ENCODE measurements around the gene MYOZ3.

Gene MYOZ3

DNA sequence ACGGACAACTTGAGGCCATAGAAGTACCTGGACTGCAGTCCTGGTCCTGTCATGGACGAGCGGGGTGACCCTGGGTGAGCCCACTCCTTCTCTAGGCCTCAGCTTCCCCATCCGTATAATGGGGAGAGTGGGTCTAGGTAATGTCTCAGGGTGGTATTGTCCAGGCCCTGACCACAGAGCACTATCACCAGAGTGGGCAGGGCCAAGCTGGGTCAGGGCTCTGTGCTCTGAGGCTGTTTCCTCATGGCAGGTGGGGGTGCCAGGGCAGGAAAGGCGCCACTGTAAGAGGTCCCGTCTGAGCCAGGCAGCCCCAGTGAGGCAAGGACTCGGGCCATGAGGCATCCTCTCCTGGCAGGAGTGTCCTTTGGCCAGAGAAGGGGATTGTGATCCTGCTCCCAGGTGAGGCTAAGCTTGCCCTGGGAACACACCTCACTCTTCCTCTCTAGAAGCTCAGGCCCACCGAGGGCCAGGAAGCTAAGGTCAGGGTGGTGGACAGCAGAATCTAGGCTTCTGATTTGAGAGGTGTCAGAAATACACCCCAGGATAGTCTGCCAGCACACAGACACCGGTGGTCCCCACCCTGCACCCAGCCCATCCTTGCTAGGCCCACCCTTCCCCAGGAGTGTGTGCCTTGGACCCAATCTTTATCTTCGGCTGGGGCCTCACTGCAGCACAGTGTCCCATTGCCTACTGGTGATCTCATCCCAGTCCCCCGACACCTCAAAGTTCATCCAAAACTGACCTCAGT lies 1.5 kb upstream of the MYOZ3 start:
- no peak for DNase-seq (ENCODE audit: low spot score)

DNA sequence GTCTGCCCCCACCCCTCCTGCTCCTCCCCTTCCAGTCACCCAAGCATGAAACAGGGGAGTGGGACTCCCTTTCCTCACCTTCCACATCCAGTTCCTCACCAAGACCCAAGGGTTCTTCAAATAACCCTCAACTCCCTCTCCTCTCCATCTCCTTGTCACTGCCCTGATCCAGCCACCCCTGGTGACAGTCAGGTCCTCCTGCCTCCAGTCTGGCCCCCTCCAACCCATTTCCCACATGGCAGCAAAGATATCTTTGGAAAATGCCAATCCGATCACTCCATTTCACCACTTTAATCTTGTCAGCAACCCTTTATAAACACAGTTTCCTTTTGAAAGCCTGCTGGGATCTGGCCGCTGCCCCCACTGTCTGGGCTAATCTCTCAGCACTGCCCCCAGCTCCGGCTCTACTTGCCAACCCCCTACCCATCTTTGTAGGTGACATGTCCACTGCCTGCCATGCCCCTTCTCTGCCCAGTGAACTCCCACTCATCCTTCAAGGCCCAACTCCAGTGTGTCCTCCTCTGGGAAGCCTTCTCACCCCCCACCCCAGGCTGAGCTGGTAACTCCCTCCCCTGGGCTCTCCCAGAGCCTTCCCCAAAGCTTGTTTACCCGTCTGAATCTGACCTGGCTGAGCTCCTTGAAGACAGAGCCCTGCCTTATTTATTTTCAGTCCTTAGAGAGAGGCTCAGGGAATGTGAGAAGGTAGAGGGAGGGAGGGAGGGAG lies 781 bp upstream of the MYOZ3 start:
- DNase-seq (ENCODE audit: low spot score), result no peak

DNA sequence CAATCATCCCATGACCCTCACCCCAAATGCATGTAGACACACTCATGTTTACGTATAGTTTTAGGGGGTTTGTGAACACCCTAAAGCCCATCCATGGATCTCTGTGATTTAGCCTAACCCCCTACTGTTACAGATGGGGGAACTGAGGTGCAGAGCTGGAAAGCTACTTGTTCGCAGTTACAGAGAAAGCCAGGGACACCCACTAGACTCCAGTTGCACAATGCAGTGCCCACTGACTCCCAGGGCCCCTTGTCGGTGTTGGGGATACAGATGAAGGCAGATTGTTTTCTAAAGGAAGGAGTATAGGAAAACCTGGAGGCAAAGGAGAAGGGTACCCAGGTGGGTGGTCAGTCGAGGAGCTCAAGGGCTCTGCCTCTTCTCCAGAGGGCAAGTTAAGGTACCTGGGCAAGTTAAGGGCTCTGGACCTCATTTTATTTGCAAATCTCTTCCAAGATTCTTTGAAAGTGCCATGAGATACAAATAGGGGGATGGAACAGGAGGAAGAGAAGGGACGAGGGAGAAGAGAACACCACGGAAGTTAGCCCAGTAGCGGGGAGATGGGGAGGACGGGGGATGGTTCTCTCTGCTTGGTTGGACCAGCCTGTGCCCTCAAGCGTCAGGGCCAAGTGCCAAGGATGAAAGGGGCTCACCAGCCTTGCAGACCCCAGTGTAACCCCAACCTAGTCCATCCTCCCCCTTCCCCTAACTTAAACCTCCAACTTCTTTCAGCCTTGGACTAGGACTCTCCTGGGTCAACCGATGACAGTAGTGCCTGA lies 958 bp downstream of the MYOZ3 start:
- no peak for DNase-seq (ENCODE audit: low spot score)

DNA sequence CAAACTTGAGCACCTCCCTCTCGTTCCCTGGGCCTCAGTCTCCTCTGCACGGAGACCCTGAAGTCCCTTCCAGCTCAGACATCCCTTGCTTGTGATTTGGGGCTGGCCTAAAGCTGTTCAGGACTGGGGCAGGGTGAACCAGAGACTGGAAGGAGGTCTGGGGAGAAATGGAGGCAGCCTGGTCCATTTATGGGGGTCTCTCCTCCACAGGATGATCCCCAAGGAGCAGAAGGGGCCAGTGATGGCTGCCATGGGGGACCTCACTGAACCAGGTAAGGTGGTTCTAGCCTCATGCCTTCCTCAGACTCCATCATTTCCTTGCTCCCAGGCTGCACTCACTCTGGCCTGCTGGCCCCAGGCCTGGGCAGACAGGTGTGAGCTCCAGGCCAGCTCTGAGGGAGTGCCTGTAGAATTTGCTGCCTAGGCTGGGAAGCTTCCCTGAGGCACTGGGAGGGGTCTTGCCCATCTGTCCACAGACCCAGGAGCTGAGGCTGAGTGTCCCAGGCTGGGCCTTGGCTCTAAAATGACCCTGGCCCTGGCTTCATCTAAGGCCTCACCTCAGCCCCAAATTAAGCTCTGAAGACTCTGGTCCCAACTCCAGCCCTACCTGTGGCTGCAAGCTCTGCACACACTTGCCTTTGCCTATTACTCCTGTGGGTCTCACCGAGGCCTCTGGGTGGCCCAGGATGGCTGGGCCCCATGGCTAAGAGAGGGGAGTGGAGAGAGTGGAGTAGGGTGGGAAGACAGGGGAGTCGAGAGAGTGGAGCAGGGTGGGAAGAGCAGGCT lies 1.9 kb downstream of the MYOZ3 start:
- DNase-seq (ENCODE audit: low spot score), result no peak

DNA sequence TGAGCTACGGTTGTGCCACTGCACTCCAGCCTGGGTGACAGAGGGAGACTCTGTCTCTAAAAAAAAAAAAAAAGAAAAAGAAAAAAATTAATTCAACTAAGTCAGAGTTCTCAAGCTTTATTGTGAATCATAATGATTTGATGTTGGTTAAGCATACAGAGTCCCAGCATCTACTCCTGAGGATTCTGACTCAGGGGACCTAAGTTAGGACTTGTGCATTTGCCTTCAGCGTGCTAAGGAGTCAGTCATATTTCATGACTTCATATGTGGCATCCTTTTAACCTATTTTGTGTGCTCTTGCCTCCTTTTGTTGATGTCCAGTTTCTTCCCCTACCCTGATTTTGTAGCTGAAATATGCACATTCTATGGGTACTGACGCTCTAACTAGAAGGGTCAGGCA lies 2.9 kb downstream of the MYOZ3 start:
- no peak for DNase-seq (ENCODE audit: low spot score)

DNA sequence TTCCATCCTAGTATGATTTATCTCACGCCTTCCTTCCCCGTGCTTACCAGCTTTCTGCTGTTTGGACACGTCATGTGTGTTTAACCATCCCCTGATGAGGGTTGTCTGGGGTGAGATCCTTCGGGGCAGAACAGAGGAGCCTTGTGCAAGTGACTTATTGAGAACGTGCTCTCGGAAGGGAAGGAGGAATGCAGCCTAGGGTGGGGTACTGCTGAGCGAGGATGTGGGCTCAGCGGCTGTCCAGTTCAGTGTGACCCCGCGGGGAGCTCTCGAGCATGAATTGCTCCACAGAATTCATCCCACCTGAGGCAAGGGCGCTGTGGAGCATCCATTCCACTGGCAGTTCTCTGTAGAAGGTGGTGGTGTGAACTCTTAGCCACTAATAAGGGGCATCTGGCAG lies 4.0 kb downstream of the MYOZ3 start:
- DNase-seq (ENCODE audit: low spot score), result no peak

DNA sequence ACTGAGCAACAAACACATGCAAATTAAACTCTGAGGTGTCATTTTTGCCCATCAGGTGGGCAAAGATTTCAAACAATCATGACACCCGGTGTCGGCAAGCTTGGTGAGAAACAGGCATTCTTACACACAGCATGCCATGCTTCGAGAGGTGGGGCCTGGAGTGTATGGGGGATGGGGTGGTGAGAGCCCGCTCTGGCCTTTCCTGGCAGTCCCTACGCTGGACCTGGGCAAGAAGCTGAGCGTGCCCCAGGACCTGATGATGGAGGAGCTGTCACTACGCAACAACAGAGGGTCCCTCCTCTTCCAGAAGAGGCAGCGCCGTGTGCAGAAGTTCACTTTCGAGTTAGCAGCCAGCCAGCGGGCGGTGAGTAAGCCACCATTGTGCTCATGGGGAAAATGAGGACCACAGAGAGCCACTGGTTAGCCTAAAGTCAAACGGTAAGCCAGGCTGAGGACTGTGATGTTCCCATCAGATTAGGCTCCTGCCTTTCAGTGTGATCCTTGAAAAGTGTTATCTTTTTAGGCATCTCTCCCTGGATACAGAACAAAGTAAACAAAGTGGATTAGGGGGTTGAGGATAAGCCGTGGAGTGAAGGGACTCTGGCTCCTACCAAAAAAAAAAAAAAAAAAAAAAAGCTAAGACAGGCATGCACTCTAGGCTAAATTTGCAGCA lies 9.4 kb downstream of the MYOZ3 start:
- no peak for DNase-seq (ENCODE audit: low spot score)

DNA sequence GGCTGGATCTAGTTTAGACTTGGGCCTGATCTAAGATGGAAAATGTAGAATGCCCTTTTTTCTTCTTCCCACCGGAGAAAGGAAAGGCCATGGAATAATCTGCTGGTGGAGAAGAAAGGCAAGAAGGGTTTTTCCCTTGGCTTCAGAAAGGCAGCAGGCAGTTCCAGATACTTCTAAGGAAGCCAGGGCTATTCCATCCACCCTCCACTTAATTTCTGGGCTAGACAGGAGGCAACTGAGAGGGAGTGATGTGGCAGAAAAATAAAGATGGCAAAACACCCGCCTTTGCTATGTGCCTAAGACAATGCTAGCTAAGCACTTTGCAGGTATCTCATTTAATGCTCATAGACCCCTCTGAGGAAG lies 9.9 kb downstream of the MYOZ3 start:
- no peak for DNase-seq (ENCODE audit: low spot score)

DNA sequence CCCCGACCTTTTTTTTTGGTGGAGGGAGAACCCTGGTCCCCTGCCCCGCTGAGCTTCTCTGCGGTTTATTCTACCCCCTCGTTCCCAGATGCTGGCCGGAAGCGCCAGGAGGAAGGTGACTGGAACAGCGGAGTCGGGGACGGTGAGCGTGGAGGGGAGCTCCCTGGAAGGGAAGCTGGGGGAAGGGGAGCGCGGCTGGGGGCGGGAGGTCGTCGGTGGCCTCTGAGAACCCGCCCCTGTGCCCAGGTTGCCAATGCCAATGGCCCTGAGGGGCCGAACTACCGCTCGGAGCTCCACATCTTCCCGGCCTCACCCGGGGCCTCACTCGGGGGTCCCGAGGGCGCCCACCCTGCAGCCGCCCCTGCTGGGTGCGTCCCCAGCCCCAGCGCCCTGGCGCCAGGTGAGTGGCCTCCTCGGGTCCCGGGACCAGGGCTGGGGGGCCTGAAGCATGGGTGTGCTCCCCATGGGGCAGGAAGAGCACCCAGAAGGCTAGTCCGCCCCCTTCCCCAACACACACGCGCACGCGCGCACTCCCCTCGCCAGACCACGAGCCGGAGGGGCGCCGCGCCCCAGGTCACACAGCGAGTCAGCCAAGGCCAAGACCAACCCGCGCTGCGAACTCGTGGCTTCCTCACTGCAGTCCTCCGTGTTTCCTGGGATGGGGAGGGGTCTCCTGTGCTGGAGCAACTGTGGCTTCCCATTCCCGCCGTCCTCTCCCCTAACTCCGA lies 10.6 kb downstream of the MYOZ3 start:
- no peak for DNase-seq (ENCODE audit: low spot score)

DNA sequence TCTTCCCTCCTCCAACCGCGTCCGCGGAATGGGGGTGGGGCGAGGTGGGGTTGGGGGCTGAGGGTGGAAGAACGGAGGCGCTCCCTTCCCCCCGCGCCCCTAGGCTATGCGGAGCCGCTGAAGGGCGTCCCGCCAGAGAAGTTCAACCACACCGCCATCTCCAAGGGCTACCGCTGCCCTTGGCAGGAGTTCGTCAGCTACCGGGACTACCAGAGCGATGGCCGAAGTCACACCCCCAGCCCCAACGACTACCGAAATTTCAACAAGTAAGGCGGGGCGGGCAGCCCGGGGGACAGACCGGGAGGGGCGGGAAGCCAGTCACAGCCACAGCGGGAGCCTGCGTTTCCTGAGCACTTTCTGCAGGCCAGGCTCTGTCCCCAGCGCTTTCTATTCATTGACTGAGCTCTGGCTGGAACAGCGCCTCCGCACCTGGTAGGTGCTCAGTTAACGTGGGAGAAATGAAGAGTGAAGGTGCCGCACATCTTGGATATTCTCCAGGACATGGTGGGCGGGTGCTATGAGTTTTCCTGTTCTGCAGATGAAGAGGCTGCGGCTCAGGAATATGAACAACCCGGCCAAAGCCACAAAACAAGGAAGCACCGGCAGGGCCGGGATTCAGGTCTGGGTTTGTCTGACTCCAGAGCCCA lies 11.3 kb downstream of the MYOZ3 start:
- DNase-seq (ENCODE audit: low spot score), result peak; percentile 3

DNA sequence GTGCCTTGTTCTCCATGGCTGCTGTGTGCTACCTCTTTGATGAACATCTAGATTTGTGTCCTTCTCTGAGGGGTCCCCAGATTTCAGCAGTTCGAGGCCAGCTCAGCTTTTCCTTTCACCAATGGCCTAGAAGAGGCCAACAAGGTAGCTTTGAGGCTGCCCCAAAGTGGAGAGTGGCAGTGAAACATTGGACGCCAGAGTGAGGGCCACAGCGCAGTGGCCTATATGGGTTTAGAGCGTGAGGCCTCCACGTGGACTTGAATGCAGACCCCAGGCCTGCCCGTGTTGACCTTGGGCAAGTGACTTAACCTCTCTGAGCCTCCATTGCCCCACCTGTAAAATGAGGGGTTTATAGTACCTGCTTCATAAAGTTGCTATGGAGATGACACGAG lies 11.8 kb downstream of the MYOZ3 start:
- DNase-seq (ENCODE audit: low spot score), result no peak

DNA sequence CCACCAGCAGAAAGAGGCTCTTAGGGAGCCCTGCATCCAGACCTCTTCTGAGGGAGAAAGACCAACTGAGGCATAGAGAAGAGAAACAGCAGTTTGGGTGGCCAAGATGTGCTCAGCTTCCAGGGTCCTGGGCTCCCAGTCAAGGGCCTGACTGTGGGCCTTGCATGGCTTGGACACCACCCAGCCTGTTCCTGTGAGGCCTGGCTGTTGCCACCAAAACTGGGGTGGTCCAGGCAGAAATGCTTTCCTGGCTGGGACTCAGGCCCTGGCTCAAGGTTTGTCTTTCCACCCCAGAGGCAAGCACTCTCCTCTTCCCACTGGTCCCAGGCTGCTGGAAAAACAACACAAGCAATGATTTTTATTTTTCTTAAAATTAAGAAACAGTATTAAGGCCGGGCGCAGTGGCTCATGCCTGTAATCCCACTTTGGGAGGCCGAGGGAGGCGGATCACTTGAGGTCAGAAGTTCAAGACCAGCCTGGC lies 13.3 kb downstream of the MYOZ3 start:
- DNase-seq (ENCODE audit: low spot score), result no peak

DNA sequence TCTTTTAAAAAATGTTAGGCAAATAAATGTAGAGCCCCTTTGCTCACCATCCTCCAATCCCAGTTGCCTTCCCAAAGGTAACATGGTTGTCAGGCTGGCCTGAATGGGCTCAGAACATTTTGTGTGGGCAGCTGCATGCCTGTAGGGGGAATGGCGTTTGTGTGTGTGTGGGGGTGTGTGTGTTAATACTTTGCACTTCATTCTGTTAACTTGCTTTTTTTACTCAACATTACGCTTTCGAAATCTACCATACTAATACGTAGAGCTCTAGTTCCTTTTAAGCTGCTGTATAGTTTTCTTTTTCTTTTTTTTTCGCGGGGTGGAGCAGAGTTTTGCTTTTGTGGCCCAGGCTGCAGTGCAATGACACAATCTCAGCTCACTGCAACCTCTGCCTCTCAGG lies 14.0 kb downstream of the MYOZ3 start:
- DNase-seq (ENCODE audit: low spot score), result no peak

DNA sequence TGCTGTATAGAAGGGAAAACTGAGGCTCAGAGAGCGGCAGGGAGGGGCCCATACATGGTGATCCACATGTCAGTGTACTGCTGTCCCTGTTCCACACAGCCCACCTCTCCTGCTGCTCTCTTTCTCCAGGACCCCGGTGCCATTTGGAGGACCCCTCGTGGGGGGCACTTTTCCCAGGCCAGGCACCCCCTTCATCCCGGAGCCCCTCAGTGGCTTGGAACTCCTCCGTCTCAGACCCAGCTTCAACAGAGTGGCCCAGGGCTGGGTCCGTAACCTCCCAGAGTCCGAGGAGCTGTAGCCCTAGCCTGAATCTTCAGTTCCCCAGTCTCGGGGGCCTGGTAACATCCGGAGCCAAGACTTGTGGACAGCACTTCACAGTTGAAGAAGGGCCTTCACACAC lies 15.5 kb downstream of the MYOZ3 start:
- no peak for DNase-seq (ENCODE audit: low spot score)

DNA sequence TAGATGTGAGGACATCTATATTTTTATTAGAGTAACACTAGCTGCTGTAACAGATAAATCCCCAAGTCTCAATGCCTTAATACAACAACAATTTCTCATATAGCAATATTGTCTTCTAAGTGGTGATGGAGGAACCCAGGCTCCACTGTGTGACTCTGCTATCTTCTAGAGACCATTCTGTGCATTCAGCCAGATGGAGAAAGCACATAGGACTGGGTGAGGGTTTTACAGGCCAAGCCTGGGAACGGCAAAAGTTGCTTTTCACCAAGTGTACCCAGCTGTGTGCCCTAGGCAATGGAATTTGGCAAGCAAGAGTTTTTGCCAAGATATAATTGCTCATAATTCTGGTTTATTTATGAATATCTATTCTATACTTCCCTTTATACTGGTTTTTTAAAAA lies 28.1 kb downstream of the MYOZ3 start:
- no peak for DNase-seq (ENCODE audit: low spot score)

DNA sequence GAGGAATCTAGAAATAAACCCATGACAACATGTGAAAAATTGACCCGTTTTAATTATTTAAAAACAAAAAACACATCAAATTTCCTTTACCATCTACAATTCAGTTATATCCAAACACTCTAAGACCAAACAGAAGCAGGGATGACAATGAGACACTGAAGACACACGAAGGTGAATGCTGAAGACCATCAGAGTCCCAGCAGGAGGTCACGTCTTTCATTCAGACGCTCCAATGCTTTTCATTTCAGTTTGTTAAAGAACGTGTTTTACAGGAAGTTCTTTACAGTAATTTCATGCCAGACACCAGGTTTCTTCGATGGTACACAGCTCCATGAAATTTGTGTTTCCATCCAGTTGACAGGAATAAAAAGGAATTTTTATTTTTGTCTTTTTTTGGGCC lies 29.7 kb downstream of the MYOZ3 start:
- DNase-seq (ENCODE audit: low spot score), result no peak

DNA sequence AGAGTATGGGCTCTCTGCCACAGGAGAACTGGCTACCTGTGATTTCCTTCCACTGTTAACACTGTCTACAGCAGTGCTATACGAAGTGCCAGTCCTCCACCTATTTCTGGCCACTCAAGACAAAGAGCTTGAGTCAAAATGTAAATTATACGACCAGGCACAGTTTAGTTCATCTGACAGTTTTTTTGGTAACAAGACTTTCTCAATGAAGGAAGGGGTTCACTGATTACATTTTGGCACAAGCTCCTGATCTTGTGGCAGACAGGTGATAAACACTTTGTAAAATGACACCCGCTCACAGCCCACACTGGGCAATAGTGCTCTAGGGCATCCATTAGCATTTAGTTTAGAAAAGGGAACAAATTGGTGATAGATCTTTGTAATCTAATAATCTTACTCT lies 31.2 kb downstream of the MYOZ3 start:
- DNase-seq (ENCODE audit: low spot score), result no peak

DNA sequence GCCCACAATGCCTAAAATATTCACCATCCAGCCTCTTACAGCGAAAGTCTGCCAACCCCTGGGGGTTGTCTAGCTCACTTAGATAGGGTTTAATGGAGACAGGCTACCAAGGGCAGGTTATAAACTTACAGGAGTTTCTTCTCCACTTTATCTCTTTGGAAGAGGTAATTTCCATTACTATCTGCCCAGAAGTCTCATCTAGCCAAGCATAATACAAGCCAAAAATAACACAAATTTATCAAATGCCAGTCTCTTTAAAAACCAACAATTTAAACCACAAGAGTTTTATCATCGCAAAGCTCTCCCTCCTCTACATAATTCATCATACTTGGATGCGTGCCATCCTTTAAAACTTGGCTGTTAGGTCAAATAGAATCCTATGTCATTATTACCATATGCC lies 33.6 kb downstream of the MYOZ3 start:
- no peak for DNase-seq (ENCODE audit: low spot score)

DNA sequence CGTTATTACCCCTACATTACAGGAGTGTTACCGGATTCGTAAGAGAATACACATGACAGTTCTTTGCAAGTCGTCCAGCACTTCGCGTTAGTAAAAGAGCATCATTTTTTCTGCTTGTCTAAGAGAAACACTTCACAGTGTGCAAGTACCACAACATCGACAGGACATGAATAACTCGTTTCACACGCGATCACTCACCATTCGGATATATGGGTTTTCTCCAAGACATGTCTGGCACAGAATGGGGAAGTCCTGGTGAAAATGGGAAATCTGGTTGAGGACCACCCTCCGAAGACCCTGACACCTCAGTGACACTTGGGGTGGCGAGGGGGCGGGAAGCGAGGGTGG lies 39.2 kb downstream of the MYOZ3 start:
- DNase-seq (ENCODE audit: low spot score), result no peak

DNA sequence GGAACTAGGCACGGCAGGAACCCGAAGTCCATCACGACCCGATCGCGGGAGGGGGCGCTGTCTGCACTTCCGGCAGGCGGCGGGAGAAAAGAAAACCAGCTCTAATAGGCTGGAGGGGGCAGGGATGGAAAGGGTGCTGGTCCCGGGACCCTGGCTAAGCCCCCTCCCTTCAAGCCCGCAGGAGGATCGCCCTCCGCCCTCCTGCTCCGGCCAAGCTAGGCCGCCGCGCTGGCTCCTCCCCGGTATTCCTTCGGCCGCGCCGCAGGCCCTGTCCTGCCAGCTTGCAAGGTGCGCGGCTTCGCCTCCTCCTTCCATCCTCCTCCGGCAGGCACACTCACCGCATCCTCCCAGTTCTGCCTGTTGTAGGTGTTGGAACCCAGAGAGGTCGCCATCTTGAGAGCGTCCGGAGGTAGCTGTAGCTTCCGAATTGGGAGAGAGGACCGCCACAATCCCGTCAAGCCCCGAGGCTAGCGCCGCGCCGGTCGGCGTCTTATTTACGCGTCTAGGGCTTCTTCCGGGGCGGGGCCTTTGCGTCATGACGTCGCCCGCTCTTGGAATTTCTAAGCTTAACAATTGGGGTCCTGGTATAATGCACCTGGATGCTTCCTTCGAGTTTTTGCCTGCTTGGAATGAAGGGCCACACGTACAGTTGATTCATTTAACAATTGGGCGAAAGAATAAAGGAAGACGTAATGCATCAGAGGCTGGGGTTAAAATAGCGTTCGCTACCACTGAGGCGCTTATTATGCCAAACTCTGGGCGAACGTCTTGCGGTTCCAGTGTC lies 39.7 kb downstream of the MYOZ3 start, which contains the start of gene RBM22:
RBM22 (minus strand) TSS at position 469 of the 784 bp plus-strand sequence; CDS start at position 392, 77 bp downstream.
- DNase-seq (ENCODE audit: low spot score), result peak; percentile 90
